ENCODE results near the gene PPP2R2C. TPM values are rescaled to one million over a fixed set of nuclear protein-coding genes. Genes with fewer than 3 reads are reported as not detected.

PPP2R2C gene
- total RNA-seq, 4 donors from 2014 or later, result 0.47 to 4.6 (median 1.0) TPM

- H3K9me3 ChIP-seq, result no peaks in the 10 kb centered on the region
- no peak for ATAC-seq
- H3K4me1 ChIP-seq, result peaks cover 0 to 22% (median 4%) of the 10 kb centered on the region in 3 donors
- no peak for TF ChIP-seq POLR2A (IDR thresholded peaks at IDR 0.05)
- H3K36me3 ChIP-seq, result no peaks in the 10 kb centered on the region
- WGBS, 2 donors (ENCODE audit: low coverage in 1 of 2), result 70 to 71% methylated on average over 6 to 8 of the region's 9 CpGs
- H3K4me3 ChIP-seq, result no peak overlapping the region
- H3K27ac ChIP-seq, result no peak overlapping the region
- peaks cover 76% of the 10 kb centered on the region for H3K27me3 ChIP-seq
Measured at GRCh38 chr4:6466756-6467381, 5.5 kb downstream of the PPP2R2C start.

- no peak for TF ChIP-seq POLR2A (IDR thresholded peaks at IDR 0.05)
- no peak for TF ChIP-seq POLR2AphosphoS5 (IDR thresholded peaks at IDR 0.05)
- no peak for TF ChIP-seq CTCF (IDR thresholded peaks at IDR 0.05)
- TF ChIP-seq EP300 (IDR thresholded peaks at IDR 0.05), result no peak
- H3K27me3 ChIP-seq, result peaks cover 76% of the 10 kb centered on the region
- no peaks in the 10 kb centered on the region for H3K9me3 ChIP-seq
- H3K27ac ChIP-seq, result no peak overlapping the region
- 76 to 84% methylated on average over 9 of the region's 11 CpGs for WGBS, 2 donors (ENCODE audit: low coverage in 1 of 2)
- no peaks in the 10 kb centered on the region for H3K36me3 ChIP-seq
- no peak overlapping the region for H3K4me3 ChIP-seq
- peaks cover 0 to 12% (median 1%) of the 10 kb centered on the region in 3 donors for H3K4me1 ChIP-seq
- no peak for ATAC-seq
Measured at GRCh38 chr4:6465955-6466354, 6.5 kb downstream of the PPP2R2C start.

GRCh38 chr4:6464842-6465588 is 7.4 kb downstream of the PPP2R2C start:
- Histone ChIP-seq H3K4me3 (no peak overlapping the region), H3K9me3 (no peaks in the 10 kb centered on the region), H3K27me3 (peaks cover 73% of the 10 kb centered on the region), H3K27ac (no peak overlapping the region), H3K36me3 (no peaks in the 10 kb centered on the region), H3K4me1 (peaks cover 0 to 3% (median 0%) of the 10 kb centered on the region in 3 donors)
- ATAC-seq, result no peak
- TF ChIP-seq CTCF (IDR thresholded peaks at IDR 0.05) (no peak), EP300 (IDR thresholded peaks at IDR 0.05) (no peak), POLR2A (IDR thresholded peaks at IDR 0.05) (no peak), POLR2AphosphoS5 (IDR thresholded peaks at IDR 0.05) (no peak)
- 25 to 62% methylated on average over 2 to 7 of the region's 7 CpGs for WGBS, 2 donors (ENCODE audit: low coverage in 1 of 2)

- TF ChIP-seq POLR2A (IDR thresholded peaks at IDR 0.05) (no peak), CTCF (IDR thresholded peaks at IDR 0.05) (no peak), EP300 (IDR thresholded peaks at IDR 0.05) (no peak)
- Histone ChIP-seq H3K9me3 (peaks cover 0 to 12% (median 0%) of the 10 kb centered on the region in 3 donors), H3K27ac (no peak overlapping the region), H3K4me1 (no peaks in the 10 kb centered on the region), H3K27me3 (peaks cover 73% of the 10 kb centered on the region), H3K4me3 (no peak overlapping the region), H3K36me3 (no peaks in the 10 kb centered on the region)
- ATAC-seq, result no peak
- WGBS, 2 donors (ENCODE audit: low coverage in 1 of 2), result 67 to 85% methylated on average over 4 to 5 of the region's 11 CpGs
Measured at GRCh38 chr4:6463311-6464289, 8.8 kb downstream of the PPP2R2C start.
